Stimulated activated CD4-positive, alpha-beta T cell treated with anti-CD3 and anti-CD28 coated beads, TNF-alpha, amount 100 ng/mL, for 4 hours (primary cell): ENCODE results near the gene ISCU.

Experiments
- DNase-seq, 3 experiments: peaks; one replicate each; pipeline ENCODE4 v3.0.0-alpha.2; 2020; ENCODE audit warnings: low read depth in 3 of 3

Gene ISCU

GRCh38 chr12:108562348-108563135, at the start of gene ISCU:
ISCU (plus strand) TSS chr12:108562596; CDS start chr12:108562623, 27 bp downstream.
- DNase-seq: peak; percentile 97 to 99 (median 98)

GRCh38 chr12:108514468-108514972, 47.9 kb upstream of the ISCU start:
- DNase-seq: no peak

GRCh38 chr12:108514973-108515814, 47.2 kb upstream of the ISCU start, which contains the start of gene FICD:
FICD (plus strand) TSS chr12:108515277; CDS start chr12:108516973, 1,696 bp downstream.
- peak; percentile 97 to 98 (median 98) for DNase-seq

- DNase-seq: no peak
Measured at GRCh38 chr12:108515916-108516315, 46.5 kb upstream of the ISCU start.

GRCh38 chr12:108516511-108517275, 45.7 kb upstream of the ISCU start:
- no peak for DNase-seq

GRCh38 chr12:108517288-108518100, 44.9 kb upstream of the ISCU start:
- DNase-seq: no peak

- no peak for DNase-seq
Measured at GRCh38 chr12:108518101-108518715, 44.2 kb upstream of the ISCU start.

GRCh38 chr12:108518716-108519496, 43.5 kb upstream of the ISCU start:
- DNase-seq: no peak

- DNase-seq: no peak
Measured at GRCh38 chr12:108519558-108519957, 42.8 kb upstream of the ISCU start.

- DNase-seq: no peak
Measured at GRCh38 chr12:108523365-108523764, 39.0 kb upstream of the ISCU start.

- DNase-seq: no peak
Measured at GRCh38 chr12:108525681-108526080, 36.7 kb upstream of the ISCU start.

GRCh38 chr12:108526482-108527165, 35.8 kb upstream of the ISCU start:
- no peak for DNase-seq

- DNase-seq: no peak
Measured at GRCh38 chr12:108527166-108527496, 35.3 kb upstream of the ISCU start.

- DNase-seq: no peak
Measured at GRCh38 chr12:108530161-108530560, 32.2 kb upstream of the ISCU start.

- no peak for DNase-seq
Measured at GRCh38 chr12:108531929-108532848, 30.2 kb upstream of the ISCU start.

- no peak for DNase-seq
Measured at GRCh38 chr12:108538146-108538545, 24.2 kb upstream of the ISCU start.

- DNase-seq: no peak
Measured at GRCh38 chr12:108538616-108539195, 23.7 kb upstream of the ISCU start.

- DNase-seq: no peak
Measured at GRCh38 chr12:108542320-108542719, 20.1 kb upstream of the ISCU start.
